Effector CD4-positive, alpha-beta T cell (primary cell): ENCODE results near the gene MINK1.
"Not testable (repeated sequence)": the region's sequence is repeated elsewhere in the genome, so short reads cannot be mapped to it uniquely, and the experiment has no call there.

Source experiments
- DNase-seq: peaks from one replicate; pipeline ENCODE4 v3.0.0-alpha.2; 2020

Gene MINK1

DNA sequence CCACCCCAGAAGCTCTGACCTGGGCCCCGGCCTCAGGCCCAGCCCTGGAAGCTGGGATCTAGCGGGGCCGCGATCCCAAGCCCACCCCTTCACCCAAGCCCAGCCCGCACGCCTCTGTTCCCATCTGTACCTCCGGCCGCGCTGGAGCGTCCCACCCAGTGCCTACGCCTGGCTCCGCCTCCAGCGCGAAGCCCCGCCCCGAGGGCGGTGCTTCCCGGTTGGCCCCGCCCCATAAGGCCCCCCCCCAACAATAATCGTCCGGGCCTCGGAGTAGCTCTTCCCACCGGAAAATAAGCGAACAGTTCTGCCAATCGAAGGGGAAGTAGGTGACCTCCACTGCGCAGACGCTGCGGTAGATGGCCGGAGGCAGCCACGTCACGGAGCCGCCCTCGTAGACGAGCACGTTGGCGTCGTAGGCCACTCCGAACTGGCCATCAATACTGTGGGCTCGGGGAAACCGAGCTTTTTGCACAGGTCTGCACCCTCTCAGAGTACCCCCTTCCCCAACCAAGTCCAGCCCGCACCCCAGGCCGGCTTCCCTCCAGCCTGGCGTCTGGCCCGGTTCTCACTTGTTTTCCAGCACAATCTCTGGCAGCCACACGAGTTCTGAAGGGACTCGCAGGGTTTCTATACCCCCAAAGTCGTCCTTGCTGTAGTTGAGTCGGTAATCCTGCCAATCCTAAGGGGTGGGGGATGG is 68.7 kb downstream of the MINK1 start:
- no peak for DNase-seq

DNA sequence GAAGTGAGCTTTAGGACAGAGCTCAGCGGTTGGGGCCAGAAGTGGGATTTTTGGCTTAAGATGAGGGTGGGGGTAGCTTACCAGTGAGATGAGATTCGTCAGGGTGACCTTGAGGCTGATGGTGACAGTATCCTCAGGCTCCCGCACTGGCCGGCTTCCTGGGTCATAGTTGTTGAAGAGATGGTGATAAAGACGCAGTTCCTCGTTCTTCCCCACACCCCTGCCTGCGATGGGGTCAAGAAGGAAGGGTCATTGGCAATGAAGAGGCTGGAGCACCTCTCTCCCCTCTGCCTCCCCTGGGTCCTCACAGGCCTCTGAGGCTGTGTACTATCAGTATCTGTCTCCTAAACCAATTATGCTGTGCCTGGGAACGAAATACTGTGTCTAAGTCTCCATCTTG is 69.4 kb downstream of the MINK1 start:
- DNase-seq: no peak

DNA sequence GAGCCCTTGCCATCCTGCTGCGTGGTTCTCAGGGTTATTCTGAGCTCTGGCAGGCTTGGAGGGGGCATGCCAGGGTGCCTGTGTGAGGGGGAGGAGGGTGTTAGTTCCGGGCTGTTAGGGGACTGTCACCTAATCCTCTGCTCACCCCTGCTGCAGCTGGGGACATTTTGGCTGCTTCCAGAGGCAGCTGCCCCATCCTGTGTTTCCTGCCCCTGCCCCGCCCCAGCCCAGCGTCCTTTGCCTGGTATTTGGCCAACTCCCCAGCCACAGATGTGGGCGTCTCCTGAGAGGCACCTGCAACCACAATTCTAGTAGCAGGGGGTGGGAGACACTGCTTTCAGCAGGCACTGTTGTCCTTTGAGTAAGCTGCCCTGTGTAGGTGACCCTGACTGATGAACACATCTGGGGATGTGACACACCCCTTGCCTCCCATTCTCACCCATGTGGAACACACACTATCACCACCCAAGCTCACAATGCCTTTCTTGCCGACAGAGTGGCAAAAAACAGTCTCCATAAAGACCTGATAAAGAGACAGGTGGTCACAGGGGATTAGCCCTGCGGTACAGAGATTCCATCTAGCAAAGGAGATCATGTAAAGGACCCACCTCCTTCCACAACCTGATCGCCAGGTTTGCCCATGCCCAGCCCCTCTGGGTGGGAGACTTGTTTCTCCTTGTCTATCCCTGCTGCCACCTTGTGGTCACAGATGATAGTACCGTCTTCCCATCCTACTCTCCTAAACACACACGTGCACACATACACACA is 70.1 kb downstream of the MINK1 start, which contains the start of gene CHRNE:
Gene CHRNE, minus strand, starts transcription at position 48 of the 768 bp plus-strand sequence. Its CDS starts 35 bp downstream, at position 13.
- DNase-seq: peak; percentile 73

DNA sequence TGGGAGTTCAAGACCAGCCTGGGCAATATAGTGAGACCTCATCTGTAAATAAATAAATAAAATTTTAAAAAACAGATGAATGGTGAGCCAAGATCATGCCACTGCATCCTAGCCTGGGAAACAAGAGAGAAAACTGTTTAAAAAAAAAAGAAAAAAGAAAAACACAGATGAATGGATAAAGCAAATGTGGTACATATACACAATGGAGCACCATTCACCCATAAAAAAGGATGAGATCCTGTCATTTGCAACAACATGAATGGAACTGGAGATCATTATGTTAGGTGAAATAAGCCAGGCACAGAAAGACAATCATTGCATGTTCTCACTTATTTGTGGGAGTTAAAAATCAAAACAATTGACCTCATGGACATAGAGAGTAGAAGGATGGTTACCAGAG is 73.5 kb downstream of the MINK1 start:
- DNase-seq: not testable (repeated sequence)

DNA sequence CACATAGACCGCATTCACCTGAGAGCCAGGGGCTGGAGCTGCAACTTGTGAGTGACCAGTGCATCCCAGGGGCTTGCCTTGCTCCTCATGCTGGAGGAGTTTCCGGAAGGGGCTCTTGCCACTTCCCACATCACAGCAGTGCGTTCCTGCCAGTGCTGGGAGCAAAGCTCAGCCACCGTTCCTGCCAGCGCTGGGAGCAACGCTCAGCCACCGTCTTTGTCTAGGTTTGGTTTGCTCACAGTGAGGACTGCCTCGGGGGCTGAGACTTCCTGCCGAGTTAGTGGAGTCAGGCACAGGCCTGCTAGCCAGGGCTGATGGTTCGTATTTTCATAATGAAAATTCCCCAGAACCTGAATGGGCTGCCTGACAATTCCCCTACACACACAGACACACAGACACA is 75.2 kb downstream of the MINK1 start:
- DNase-seq: no peak

DNA sequence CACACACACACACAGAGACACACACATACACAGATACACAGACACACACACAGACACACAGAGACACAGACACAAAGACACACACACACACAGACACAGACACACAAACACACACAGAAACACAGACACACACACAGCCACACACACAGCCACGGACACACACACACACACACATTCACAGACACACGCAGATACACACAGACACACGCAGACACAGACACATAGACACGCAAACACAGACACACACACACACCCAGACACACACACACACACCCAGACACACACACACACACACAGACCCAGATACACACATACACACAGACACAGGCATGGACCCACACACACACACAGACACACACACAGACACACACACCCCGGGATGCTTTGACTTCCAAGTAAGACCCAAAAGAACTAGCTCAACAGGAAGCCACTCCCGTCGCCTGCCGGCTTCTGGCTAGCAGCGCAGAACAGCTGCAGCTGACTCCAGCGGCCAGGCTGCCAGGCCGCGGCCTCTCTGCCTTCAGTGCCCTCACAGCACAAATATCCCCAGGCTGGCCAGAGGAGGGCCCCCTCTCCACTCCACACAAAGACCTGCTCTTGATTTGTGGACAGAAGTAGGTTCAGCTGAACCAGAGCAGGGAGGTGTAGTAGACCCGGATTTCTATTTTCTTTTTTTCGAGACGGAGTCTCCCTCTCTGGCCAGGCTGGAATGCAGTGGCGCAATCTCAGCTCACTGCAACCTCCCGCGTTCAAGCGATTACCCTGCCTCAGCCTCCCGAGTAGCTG is 75.8 kb downstream of the MINK1 start:
- peak; percentile 44 for DNase-seq

DNA sequence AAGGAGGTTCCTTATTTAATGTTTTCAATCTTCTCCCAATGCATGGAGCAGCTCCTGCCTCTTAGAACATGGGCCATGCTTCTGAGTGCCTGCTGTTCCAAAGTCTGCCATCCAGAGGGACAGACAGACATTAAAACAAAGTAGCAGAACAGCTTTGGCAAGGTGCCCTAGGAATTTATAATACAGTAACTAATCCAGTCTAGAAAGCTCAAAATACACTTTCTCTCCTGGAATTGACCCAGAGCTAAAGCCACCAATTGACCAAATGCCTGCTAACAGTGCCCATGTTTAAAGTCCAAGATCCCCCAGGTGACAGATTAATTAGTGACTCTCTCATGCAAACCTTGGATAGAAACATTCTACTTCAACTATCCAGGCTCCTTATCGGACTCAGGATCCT is 80.9 kb downstream of the MINK1 start:
- DNase-seq: no peak

DNA sequence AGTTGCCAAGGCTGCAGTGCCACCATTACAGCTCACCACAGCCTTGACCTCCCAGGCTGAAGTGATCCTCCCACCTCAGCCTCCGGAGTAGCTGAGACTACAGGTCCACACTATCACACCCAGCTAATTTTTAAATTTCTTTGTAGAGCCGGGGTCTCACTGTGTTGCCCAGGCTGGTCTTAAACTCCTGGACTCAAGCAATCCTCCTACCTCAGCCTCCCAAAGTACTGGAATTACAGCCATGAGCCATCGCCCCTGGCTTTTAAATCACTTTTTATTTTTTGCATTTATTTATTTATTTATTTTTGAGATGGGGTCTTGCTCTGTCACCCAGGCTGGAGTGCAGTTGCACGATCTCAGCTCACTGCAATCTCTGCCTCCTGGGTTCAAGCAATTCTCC is 81.4 kb downstream of the MINK1 start:
- not testable (repeated sequence) for DNase-seq

DNA sequence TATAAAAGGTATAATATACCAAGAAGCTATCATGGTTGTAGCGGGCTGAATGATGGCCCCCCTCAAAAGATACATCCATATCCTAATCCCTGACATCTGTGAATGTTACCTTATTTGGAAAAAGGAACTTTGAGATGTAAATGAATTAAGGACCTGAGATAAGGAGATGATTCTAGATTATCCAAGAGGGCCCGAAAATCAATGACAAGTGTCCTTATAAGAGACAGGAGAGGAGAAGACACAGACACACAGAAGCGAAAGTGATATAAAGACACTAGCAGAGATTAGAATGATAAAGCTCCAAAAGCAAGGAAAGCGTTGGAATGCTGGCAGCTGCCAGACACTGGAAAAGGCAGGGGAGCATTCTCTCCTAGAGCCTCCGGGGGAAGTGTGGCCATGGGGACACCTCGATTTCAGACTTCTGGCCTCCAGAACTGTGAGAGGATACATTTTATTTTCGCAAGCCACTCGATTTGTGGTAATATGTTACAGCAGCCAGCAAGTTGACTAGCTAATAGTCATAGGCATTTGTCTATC is 86.4 kb downstream of the MINK1 start:
- DNase-seq: no peak

DNA sequence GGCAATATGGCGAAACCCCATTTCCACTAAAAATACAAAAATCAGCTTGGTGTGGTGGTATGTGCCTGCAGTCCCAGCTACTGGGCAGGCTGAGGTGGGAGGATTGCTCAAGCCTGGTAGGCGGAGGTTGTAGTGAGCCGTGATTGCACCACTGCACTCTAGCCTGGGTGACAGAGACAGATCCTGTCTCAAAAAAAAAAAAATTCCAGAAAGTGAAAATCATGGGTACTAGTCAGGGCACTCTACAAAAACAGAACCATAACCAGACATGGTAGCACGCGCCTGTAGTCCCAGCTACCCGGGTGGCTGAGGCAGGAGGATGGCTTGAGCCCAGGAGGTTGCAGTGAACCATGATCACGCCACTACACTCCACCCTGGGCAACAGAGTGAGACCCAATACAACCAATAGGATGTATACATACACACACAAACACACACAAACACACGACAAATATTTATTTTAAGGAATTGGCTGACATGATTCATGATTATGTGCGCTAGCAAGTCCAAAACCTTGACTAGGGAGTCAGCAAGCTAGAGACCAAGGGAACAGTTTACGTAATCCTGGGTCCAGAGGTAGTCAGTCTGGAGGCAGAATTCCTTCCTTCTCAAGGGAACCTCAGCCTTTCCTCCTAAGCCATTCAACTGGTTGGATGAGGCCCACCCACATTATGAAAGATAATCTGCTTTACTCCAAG is 87.4 kb downstream of the MINK1 start:
- DNase-seq: no peak

DNA sequence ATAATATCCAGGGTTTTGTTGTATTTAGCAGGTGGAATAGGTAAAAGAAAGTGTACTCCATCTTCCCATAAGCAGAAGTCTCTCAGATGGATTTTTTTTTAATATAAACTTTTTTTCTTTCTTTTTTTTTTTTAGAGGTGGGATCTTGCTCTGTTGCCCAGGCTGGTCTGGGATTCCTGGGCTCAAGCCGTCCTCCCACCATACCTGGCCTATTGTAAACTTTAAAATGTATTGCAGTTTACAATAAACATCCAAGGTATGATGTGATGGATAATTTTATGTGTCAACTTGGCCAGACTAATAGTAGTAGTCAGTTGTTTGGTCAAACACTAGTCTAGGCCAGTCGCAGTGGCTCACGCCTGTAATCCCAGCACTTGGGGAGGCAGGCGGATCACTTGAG is 88.2 kb downstream of the MINK1 start:
- DNase-seq: no peak

DNA sequence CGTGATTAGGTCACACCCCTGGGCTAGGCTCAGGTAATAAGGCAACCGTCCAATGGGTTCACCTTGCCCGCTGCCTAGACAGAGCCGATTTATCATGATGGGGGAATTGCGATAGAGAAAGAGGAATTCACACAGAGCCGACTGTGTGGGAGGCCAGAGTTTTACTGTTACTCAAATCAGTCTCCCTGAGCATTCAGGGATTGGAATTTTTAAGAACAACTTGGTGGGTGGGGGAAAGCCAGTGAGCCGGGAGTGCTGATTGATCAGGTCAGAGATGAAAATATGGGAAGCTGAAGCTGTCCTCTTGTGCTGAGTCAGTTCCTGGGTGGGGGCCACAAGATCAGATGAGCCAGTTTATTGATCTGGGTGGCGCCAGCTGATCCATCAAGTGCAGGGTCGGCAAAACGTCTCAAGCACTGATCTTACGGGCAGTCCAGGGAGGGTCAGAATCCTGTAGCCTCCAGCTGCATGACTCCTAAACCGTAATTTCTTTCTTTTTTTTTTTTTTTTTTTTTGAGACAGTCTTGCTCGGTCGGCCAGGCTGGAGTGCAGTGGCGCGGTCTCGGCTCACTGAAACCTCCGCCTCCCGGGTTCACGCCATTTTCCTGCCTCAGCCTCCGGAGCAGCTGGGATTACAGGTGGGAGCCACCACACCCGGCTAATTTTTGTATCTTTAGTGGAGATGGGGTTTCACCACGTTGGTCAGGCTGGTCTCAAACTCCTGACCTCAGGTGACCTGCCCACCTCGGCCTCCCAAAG is 93.6 kb downstream of the MINK1 start:
- DNase-seq: not testable (repeated sequence)

DNA sequence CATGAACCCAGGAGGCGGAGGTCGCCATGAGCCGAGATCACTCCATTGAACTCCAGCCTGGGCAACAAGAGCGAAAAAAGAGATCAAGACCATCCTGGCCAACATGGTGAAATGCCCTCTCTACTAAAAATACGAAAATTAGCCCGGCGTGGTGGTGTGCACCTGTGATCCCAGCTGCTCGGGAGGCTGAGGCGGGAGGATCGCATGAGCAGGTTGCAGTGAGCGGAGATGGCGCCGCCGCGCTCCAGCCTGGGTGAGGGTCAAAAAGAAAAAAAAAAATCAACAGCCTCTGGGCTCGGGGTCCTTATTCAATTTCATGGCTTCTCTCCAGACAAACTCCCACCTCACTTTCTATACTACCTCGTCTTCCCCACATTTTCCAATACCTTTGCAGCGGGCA is 95.7 kb downstream of the MINK1 start:
- no peak for DNase-seq

DNA sequence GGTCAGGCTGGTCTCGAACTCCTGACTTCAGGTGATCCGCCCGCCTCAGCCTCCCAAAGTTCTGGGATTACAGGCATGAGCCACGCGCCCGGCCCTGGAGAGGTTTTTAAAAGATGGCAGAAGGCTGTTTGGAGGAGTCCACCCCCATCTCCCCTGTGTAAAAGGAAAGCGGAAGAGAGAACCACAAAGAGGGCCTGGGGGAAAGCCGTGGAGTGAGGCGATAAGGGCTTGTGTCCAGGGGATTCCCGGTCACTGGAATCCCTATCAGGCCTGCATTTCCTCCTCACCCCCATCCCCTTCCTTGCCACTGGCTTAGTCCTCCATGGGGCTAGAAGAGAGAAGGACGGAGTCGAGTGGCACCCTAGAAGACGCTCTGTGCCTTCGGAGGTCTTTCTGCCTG is 98.8 kb downstream of the MINK1 start, which contains the start of gene GP1BA:
Gene GP1BA, plus strand, starts transcription at position 315 of the 400 bp plus-strand sequence. CDS start 328 bp downstream, outside the sequence.
- DNase-seq: no peak

DNA sequence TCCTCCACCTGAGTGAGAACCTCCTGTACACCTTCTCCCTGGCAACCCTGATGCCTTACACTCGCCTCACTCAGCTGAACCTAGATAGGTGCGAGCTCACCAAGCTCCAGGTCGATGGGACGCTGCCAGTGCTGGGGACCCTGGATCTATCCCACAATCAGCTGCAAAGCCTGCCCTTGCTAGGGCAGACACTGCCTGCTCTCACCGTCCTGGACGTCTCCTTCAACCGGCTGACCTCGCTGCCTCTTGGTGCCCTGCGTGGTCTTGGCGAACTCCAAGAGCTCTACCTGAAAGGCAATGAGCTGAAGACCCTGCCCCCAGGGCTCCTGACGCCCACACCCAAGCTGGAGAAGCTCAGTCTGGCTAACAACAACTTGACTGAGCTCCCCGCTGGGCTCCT is 99.6 kb downstream of the MINK1 start:
- DNase-seq: no peak

DNA sequence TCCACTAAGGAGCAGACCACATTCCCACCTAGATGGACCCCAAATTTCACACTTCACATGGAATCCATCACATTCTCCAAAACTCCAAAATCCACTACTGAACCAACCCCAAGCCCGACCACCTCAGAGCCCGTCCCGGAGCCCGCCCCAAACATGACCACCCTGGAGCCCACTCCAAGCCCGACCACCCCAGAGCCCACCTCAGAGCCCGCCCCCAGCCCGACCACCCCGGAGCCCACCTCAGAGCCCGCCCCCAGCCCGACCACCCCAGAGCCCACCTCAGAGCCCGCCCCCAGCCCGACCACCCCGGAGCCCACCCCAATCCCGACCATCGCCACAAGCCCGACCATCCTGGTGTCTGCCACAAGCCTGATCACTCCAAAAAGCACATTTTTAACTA is 100.5 kb downstream of the MINK1 start:
- no peak for DNase-seq

DNA sequence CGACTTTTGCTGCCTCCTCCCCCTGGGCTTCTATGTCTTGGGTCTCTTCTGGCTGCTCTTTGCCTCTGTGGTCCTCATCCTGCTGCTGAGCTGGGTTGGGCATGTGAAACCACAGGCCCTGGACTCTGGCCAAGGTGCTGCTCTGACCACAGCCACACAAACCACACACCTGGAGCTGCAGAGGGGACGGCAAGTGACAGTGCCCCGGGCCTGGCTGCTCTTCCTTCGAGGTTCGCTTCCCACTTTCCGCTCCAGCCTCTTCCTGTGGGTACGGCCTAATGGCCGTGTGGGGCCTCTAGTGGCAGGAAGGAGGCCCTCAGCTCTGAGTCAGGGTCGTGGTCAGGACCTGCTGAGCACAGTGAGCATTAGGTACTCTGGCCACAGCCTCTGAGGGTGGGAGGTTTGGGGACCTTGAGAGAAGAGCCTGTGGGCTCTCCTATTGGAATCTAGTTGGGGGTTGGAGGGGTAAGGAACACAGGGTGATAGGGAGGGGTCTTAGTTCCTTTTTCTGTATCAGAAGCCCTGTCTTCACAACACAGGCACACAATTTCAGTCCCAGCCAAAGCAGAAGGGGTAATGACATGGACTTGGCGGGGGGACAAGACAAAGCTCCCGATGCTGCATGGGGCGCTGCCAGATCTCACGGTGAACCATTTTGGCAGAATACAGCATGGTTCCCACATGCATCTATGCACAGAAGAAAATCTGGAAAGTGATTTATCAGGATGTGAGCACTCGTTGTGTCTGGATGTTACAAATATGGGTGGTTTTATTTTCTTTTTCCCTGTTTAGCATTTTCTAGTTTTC is 101.2 kb downstream of the MINK1 start:
- DNase-seq: no peak

DNA sequence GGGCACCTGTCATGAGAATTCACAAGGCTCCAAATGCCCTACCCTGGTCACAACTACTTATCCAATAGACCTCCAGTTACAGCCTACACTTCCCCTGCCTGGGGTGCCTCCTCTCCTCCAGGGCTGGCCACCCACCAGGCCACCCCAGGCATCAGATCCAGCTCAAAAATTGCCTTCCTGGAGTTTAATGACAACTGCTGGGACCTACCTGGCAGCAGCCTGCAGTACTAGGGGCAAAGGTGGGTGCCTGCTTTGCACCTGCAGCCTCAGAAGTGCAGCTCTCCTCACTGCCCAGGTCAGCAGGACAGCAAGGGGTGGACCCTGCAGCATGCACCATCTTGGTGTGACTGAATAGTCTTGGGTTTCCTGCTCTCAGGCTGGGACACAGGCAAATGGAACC is 102.5 kb downstream of the MINK1 start:
- DNase-seq: no peak

DNA sequence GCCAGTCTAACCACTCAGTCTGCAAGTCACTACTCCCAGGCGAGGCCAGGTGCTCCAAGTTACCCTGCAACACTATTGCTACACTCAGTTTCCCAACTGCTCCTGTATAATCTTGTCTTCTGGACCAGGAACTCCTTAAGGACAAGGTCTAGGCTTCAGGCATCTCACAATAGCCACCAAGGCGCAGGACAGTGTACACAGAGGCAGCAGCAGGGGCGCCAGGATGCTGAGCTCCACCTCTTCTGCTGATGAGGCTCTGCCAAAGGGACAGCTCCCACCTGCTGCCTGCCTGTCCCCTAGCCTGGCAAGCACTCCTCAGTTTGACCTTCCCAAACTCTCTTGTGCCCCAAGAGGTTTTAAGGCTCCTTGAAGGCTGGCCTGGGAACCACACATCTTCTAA is 103.3 kb downstream of the MINK1 start:
- DNase-seq: no peak

DNA sequence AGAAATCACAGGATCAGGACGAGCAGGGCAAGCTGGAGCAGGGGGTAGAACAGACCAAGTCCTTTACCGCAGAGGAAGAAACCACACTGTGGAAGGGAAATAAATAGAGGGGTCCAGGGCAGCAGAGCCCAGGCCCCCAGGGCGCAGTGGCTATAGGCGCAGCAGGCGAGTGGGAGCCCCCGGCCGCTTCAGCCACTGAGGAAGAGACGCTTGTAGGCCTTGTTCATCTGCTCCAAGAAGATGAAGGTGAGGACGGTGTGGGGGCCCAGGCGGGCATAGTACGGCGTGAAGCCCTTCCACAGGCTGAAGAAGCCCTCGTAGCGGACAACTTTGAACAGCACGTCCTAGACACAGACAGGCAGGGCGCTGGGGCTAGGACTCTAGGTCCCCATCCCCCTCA is 104.4 kb downstream of the MINK1 start:
- no peak for DNase-seq

DNA sequence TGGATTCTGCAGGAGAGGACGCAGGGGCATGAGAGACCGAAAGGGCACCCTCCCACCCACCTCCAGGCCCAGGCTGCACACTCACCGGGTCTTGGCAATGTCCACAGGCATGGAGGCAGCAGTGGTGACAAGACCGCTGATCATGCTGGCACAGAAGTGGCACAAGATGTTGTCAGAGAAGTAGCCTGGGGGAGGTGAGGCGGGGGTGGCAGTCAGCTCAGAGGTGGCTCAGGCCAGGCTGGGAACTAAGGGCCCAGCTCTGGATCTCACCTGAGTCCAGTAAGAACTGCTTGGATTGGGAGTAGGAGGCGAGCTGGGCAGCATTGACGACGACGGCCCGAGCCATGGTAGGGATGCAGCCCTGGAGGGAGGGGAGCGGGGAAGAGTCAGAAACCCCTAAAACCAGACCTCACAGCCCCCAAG is 104.9 kb downstream of the MINK1 start:
- DNase-seq: no peak
